ENCODE data around the gene HCRTR1. TPM values are rescaled to one million over a fixed set of nuclear protein-coding genes. Genes with fewer than 3 reads are reported as not detected.

HCRTR1 gene
- total and polyA plus RNA-seq, 2 donors (not counting 1 experiment from before 2014, with no cell fraction given) = not detected

- no peak overlapping the region for H3K4me2 ChIP-seq (ENCODE audit: extremely low read depth, insufficient read depth, low read length)
- H3K27ac ChIP-seq (ENCODE audit: insufficient read depth, low read length) = no peak overlapping the region
- H2AFZ ChIP-seq (ENCODE audit: low read length) = no peak overlapping the region
- peak; percentile 54 to 75 for DNase-seq (ENCODE audit: low read depth in 2 of 2)
- H3K79me2 ChIP-seq (ENCODE audit: control insufficient read depth, insufficient read depth, low read length) = no peaks in the 10 kb centered on the region
- H3K4me3 ChIP-seq (replicated peaks in 1 of 4; ENCODE audit: control extremely low read depth in 1 of 4, insufficient read depth in 1 of 4, low read depth in 3 of 4, low read length in 4 of 4) = no peak overlapping the region
- no peak for TF ChIP-seq CTCF (conservative IDR thresholded peaks at IDR 0.05 in 1 of 2, IDR thresholded peaks at IDR 0.05 in 1 of 2; ENCODE audit: low read depth in 1 of 2, low read length in 2 of 2)
- TF ChIP-seq EZH2 (IDR thresholded peaks at IDR 0.05; ENCODE audit: low read length, missing control alignments) = no peak
- H3K36me3 ChIP-seq (ENCODE audit: control insufficient read depth, insufficient read depth, low read length) = peaks cover 5% of the 10 kb centered on the region
- H4K20me1 ChIP-seq (ENCODE audit: control insufficient read depth, extremely low read depth, insufficient read depth, low read length) = no peaks in the 10 kb centered on the region
- peaks cover 18% of the 10 kb centered on the region for H3K4me1 ChIP-seq (ENCODE audit: control insufficient read depth, extremely low read depth, insufficient read depth, low read length)
- H3K9me3 ChIP-seq (ENCODE audit: control insufficient read depth, insufficient read depth, low read depth, low read length) = no peaks in the 10 kb centered on the region
- H3K27me3 ChIP-seq (ENCODE audit: control insufficient read depth, insufficient read depth, low read length) = no peaks in the 10 kb centered on the region
- H3K9ac ChIP-seq (ENCODE audit: insufficient read depth, low read length) = no peak overlapping the region
These were observed 8.2 kb downstream of the HCRTR1 start for GRCh38 chr1:31625561-31626222.

- Histone ChIP-seq H3K9ac (ENCODE audit: insufficient read depth, low read length) (no peak overlapping the region), H3K36me3 (ENCODE audit: control insufficient read depth, insufficient read depth, low read length) (peaks cover 5% of the 10 kb centered on the region), H3K27ac (ENCODE audit: insufficient read depth, low read length) (no peak overlapping the region), H3K27me3 (ENCODE audit: control insufficient read depth, insufficient read depth, low read length) (no peaks in the 10 kb centered on the region), H3K79me2 (ENCODE audit: control insufficient read depth, insufficient read depth, low read length) (no peaks in the 10 kb centered on the region), H3K4me1 (ENCODE audit: control insufficient read depth, extremely low read depth, insufficient read depth, low read length) (peaks cover 18% of the 10 kb centered on the region), H4K20me1 (ENCODE audit: control insufficient read depth, extremely low read depth, insufficient read depth, low read length) (no peaks in the 10 kb centered on the region), H3K9me3 (ENCODE audit: control insufficient read depth, insufficient read depth, low read depth, low read length) (no peaks in the 10 kb centered on the region), H3K4me3 (replicated peaks in 1 of 4; ENCODE audit: control extremely low read depth in 1 of 4, insufficient read depth in 1 of 4, low read depth in 3 of 4, low read length in 4 of 4) (no peak overlapping the region), H2AFZ (ENCODE audit: low read length) (no peak overlapping the region), H3K4me2 (ENCODE audit: extremely low read depth, insufficient read depth, low read length) (no peak overlapping the region)
- no peak for TF ChIP-seq CTCF (conservative IDR thresholded peaks at IDR 0.05 in 1 of 2, IDR thresholded peaks at IDR 0.05 in 1 of 2; ENCODE audit: low read depth in 1 of 2, low read length in 2 of 2)
- TF ChIP-seq EZH2 (IDR thresholded peaks at IDR 0.05; ENCODE audit: low read length, missing control alignments) = no peak
- peak; percentile 23 to 43 for DNase-seq (ENCODE audit: low read depth in 2 of 2)
These were observed 9.0 kb downstream of the HCRTR1 start for GRCh38 chr1:31626223-31627207.

- Histone ChIP-seq H3K4me3 (replicated peaks in 1 of 4; ENCODE audit: control extremely low read depth in 1 of 4, insufficient read depth in 1 of 4, low read depth in 3 of 4, low read length in 4 of 4) (no peak overlapping the region), H3K9me3 (ENCODE audit: control insufficient read depth, insufficient read depth, low read depth, low read length) (no peaks in the 10 kb centered on the region), H4K20me1 (ENCODE audit: control insufficient read depth, extremely low read depth, insufficient read depth, low read length) (no peaks in the 10 kb centered on the region), H3K27ac (ENCODE audit: insufficient read depth, low read length) (no peak overlapping the region), H2AFZ (ENCODE audit: low read length) (no peak overlapping the region), H3K4me2 (ENCODE audit: extremely low read depth, insufficient read depth, low read length) (peak overlapping the region; percentile 36), H3K4me1 (ENCODE audit: control insufficient read depth, extremely low read depth, insufficient read depth, low read length) (peaks cover 18% of the 10 kb centered on the region), H3K9ac (ENCODE audit: insufficient read depth, low read length) (no peak overlapping the region), H3K79me2 (ENCODE audit: control insufficient read depth, insufficient read depth, low read length) (no peaks in the 10 kb centered on the region), H3K27me3 (ENCODE audit: control insufficient read depth, insufficient read depth, low read length) (no peaks in the 10 kb centered on the region), H3K36me3 (ENCODE audit: control insufficient read depth, insufficient read depth, low read length) (peaks cover 7% of the 10 kb centered on the region)
- no peak for TF ChIP-seq EZH2 (IDR thresholded peaks at IDR 0.05; ENCODE audit: low read length, missing control alignments)
- no peak for TF ChIP-seq CTCF (conservative IDR thresholded peaks at IDR 0.05 in 1 of 2, IDR thresholded peaks at IDR 0.05 in 1 of 2; ENCODE audit: low read depth in 1 of 2, low read length in 2 of 2)
- peak in 1 of 2 donors; percentile 31 for DNase-seq (ENCODE audit: low read depth in 2 of 2)
These were observed 9.9 kb downstream of the HCRTR1 start for GRCh38 chr1:31627301-31627929.

All from fibroblast of lung (primary cell).